Cardiac muscle cell (in vitro differentiated cells and primary cell): Measurements from ENCODE around the gene CDH11. TPM values are rescaled to one million over a fixed set of nuclear protein-coding genes. Genes with fewer than 3 reads are reported as not detected.
A peak's percentile ranks its signal among the peaks of the same experiment; 100 is the strongest.

Experiments used
- DNase-seq, 2 donors: peaks; one replicate each; pipeline versions ENCODE4 v3.0.0 to v3.0.0-alpha.2; 2010 to 2017; ENCODE audit warnings: low read depth in 1 of 2, low spot score in 1 of 2
- H3K27ac ChIP-seq: fragments of 200-600 bp; sonication (generic); 2 replicates; pipeline ENCODE4 v1.5.1; 2016
- H3K27me3 ChIP-seq: fragments of 200-600 bp; sonication (generic); 2 replicates; pipeline ENCODE4 v1.6.0; 2016; ENCODE audit warnings: control low read depth
- H3K36me3 ChIP-seq: fragments of 200-600 bp; sonication (generic); 2 replicates; pipeline ENCODE4 v1.5.1; 2016; ENCODE audit warnings: control low read depth
- H3K4me1 ChIP-seq: fragments of 200-600 bp; sonication (generic); 2 replicates; pipeline ENCODE4 v1.8.1; 2017; ENCODE audit warnings: low read depth, mild to moderate bottlenecking, mixed run types
- H3K4me3 ChIP-seq: fragments of 200-600 bp; sonication (generic); 2 replicates; pipeline ENCODE4 v1.5.1; 2016; ENCODE audit warnings: mild to moderate bottlenecking
- H3K9me3 ChIP-seq: fragments of 200-600 bp; sonication (generic); 2 replicates; pipeline ENCODE4 v1.5.1; 2017; ENCODE audit warnings: low read depth, mild to moderate bottlenecking, control low read depth
- CTCF ChIP-seq: IDR thresholded peaks from 2 replicates; pipeline ENCODE4 v1.5.1; 2012; ENCODE audit warnings: low read depth, mild to moderate bottlenecking, low read length
- polyA plus RNA-seq: library from polyadenylated mRNA; unstranded; fragments of >200 nt; fragmentation: Nextera tagmentation; extraction: Ambion mirVana; gene quantifications from 2 replicates; pipeline ENCODE4 v1.2.1, GENCODE V29; 2016
- total RNA-seq: library from RNA; depleted of rRNA; stranded (reverse); fragments of >200 nt; gene quantifications from 2 replicates; pipeline ENCODE4 v1.2.3, GENCODE V29; 2016

The CDH11 gene
- total and polyA plus RNA-seq, 2 experiments from 2014 or later, result 29.4 to 99.3 TPM

GRCh38 chr16:65054457-65054856 is 67.4 kb downstream of the CDH11 start:
- no peak for TF ChIP-seq CTCF
- no peaks in the 10 kb centered on the region for H3K36me3 ChIP-seq
- no peak overlapping the region for H3K4me3 ChIP-seq
- H3K4me1 ChIP-seq, result peaks cover 9% of the 10 kb centered on the region
- no peak overlapping the region for H3K27ac ChIP-seq
- no peaks in the 10 kb centered on the region for H3K9me3 ChIP-seq
- H3K27me3 ChIP-seq, result no peaks in the 10 kb centered on the region
- peak in 1 of 2 donors; percentile 19 for DNase-seq

GRCh38 chr16:65049679-65050078 is 72.2 kb downstream of the CDH11 start:
- H3K4me3 ChIP-seq, result no peak overlapping the region
- no peaks in the 10 kb centered on the region for H3K9me3 ChIP-seq
- H3K27ac ChIP-seq, result no peak overlapping the region
- no peaks in the 10 kb centered on the region for H3K36me3 ChIP-seq
- H3K4me1 ChIP-seq, result peaks cover 4% of the 10 kb centered on the region
- no peaks in the 10 kb centered on the region for H3K27me3 ChIP-seq
- peak in 1 of 2 donors; percentile 20 for DNase-seq
- no peak for TF ChIP-seq CTCF

- DNase-seq, result no peak
- no peaks in the 10 kb centered on the region for H3K36me3 ChIP-seq
- H3K27me3 ChIP-seq, result no peaks in the 10 kb centered on the region
- H3K4me3 ChIP-seq, result no peak overlapping the region
- H3K9me3 ChIP-seq, result no peaks in the 10 kb centered on the region
- no peak for TF ChIP-seq CTCF
- H3K27ac ChIP-seq, result no peak overlapping the region
- peaks cover 4% of the 10 kb centered on the region for H3K4me1 ChIP-seq
Measured at GRCh38 chr16:65045961-65046360, 75.9 kb downstream of the CDH11 start.

- no peak overlapping the region for H3K27ac ChIP-seq
- no peak for TF ChIP-seq CTCF
Measured at GRCh38 chr16:65044873-65045272, 77.0 kb downstream of the CDH11 start.

GRCh38 chr16:65044026-65044425 is 77.8 kb downstream of the CDH11 start:
- Histone ChIP-seq H3K36me3 (no peaks in the 10 kb centered on the region), H3K4me1 (no peaks in the 10 kb centered on the region), H3K9me3 (no peaks in the 10 kb centered on the region), H3K27me3 (no peaks in the 10 kb centered on the region), H3K4me3 (no peak overlapping the region), H3K27ac (no peak overlapping the region)
- no peak for TF ChIP-seq CTCF
- DNase-seq, result no peak

More at GRCh38 chr16:65044873-65045272, 77.0 kb downstream of the CDH11 start:
- Histone ChIP-seq H3K27me3 (no peaks in the 10 kb centered on the region), H3K4me3 (no peak overlapping the region), H3K36me3 (no peaks in the 10 kb centered on the region), H3K4me1 (no peaks in the 10 kb centered on the region), H3K9me3 (no peaks in the 10 kb centered on the region)
- DNase-seq, result peak in 1 of 2 donors; percentile 83
